HG03342 (cell line): ENCODE measurements around the gene NOTCH3.

Source experiments
- ATAC-seq: cut with Tn5 transposase; IDR thresholded peaks from one replicate; pipeline ENCODE4 v1.9.1; 2021; ENCODE audit warnings: mild to moderate bottlenecking, moderate library complexity; ENCODE audit not compliant: unreplicated experiment

NOTCH3 gene

GRCh38 chr19:15169541-15170285 lies 31.1 kb downstream of the NOTCH3 start:
- ATAC-seq, result no peak

- no peak for ATAC-seq
Observed at GRCh38 chr19:15166700-15167099, 34.1 kb downstream of the NOTCH3 start.

GRCh38 chr19:15161028-15161984 lies 39.5 kb downstream of the NOTCH3 start:
- no peak for ATAC-seq

GRCh38 chr19:15159251-15159650 lies 41.5 kb downstream of the NOTCH3 start:
- ATAC-seq, result no peak

GRCh38 chr19:15156391-15156790 lies 44.4 kb downstream of the NOTCH3 start:
- ATAC-seq, result no peak

- ATAC-seq, result no peak
Observed at GRCh38 chr19:15155296-15155695, 45.5 kb downstream of the NOTCH3 start.

- ATAC-seq, result no peak
Observed at GRCh38 chr19:15154002-15154612, 46.7 kb downstream of the NOTCH3 start.

- ATAC-seq, result no peak
Observed at GRCh38 chr19:15149737-15150136, 51.1 kb downstream of the NOTCH3 start.

- ATAC-seq, result no peak
Observed at GRCh38 chr19:15147090-15147489, 53.7 kb downstream of the NOTCH3 start.

GRCh38 chr19:15144046-15144646 lies 56.6 kb downstream of the NOTCH3 start:
- ATAC-seq, result no peak

GRCh38 chr19:15142313-15142712 lies 58.5 kb downstream of the NOTCH3 start:
- no peak for ATAC-seq

- no peak for ATAC-seq
Observed at GRCh38 chr19:15141143-15141542, 59.7 kb downstream of the NOTCH3 start.

- no peak for ATAC-seq
Observed at GRCh38 chr19:15138427-15138826, 62.4 kb downstream of the NOTCH3 start.

- no peak for ATAC-seq
Observed at GRCh38 chr19:15137777-15138176, 63.0 kb downstream of the NOTCH3 start.

GRCh38 chr19:15136234-15136954 lies 64.4 kb downstream of the NOTCH3 start:
- ATAC-seq, result no peak

- no peak for ATAC-seq
Observed at GRCh38 chr19:15129856-15130585, 70.8 kb downstream of the NOTCH3 start.

GRCh38 chr19:15128162-15128770 lies 72.5 kb downstream of the NOTCH3 start:
- ATAC-seq, result no peak

- no peak for ATAC-seq
Observed at GRCh38 chr19:15126131-15126910, 74.5 kb downstream of the NOTCH3 start.
